Right lobe of liver (tissue), 6 donors: ENCODE data around the gene EMILIN3. TPM values are rescaled to one million over a fixed set of nuclear protein-coding genes. Genes with fewer than 3 reads are reported as not detected.

Experiments
- ATAC-seq, 4 donors: fragments of 200-7000 bp; cut with Tn5 transposase; one replicate each; pipeline ENCODE4 v1.9.1; 2020; ENCODE audit warnings: mild to moderate bottlenecking in 4 of 4, moderate library complexity in 4 of 4
- DNase-seq, 3 donors: peaks; one replicate each; pipeline ENCODE4 v3.0.0-alpha.2; 2020
- H3K27ac ChIP-seq, 3 donors: fragments of 200-600 bp; one replicate each; pipeline ENCODE4 v1.8.0; 2022
- H3K27me3 ChIP-seq, 2 donors: fragments of 200-600 bp; one replicate each; pipeline ENCODE4 v1.8.0; 2022
- H3K36me3 ChIP-seq, 4 donors: fragments of 200-600 bp; sonication (generic) in 1 of 4; one replicate each; pipeline versions ENCODE4 v1.5.1 to v1.8.0; 2017 to 2022; ENCODE audit warnings: control low read depth in 1 of 4
- H3K4me1 ChIP-seq, 4 donors: fragments of 200-600 bp; sonication (generic) in 1 of 4; one replicate each; pipeline versions ENCODE4 v1.5.1 to v1.8.0; 2017 to 2022; ENCODE audit warnings: control low read depth in 1 of 4
- H3K4me3 ChIP-seq, 3 donors: fragments of 200-600 bp; one replicate each; pipeline ENCODE4 v1.8.0; 2022
- H3K9me3 ChIP-seq, 4 donors: fragments of 200-600 bp; sonication (generic) in 1 of 4; one replicate each; pipeline versions ENCODE4 v1.5.1 to v1.8.0; 2017 to 2022; ENCODE audit warnings: control low read depth in 1 of 4
- POLR2A ChIP-seq: fragments of 450-650 bp; IDR thresholded peaks from one replicate; pipeline ENCODE4 v1.6.1; 2017; ENCODE audit warnings: antibody characterized with exemption, mild to moderate bottlenecking
- WGBS: methylation state at CpG from one replicate; pipeline ENCODE4 v1.1.6; 2018; ENCODE audit warnings: low coverage, low lambda C conversion rate; ENCODE audit not compliant: insufficient coverage; ENCODE audit errors: missing lambda C conversion rate; 5-methylcytosine and 5-hydroxymethylcytosine counted together
- intact Hi-C, 2 donors: fragments of 100-400 bp; cut with DNase I; formaldehyde crosslinking; loops; one replicate each; pipeline versions ENCODE4 v1.11.2 to v1.14.1; 2022
- total RNA-seq, 6 experiments: library from RNA; depleted of rRNA in 2 of 6; stranded (reverse); fragments of >200 nt in 2 of 6; fragmentation: NEBNext Ultra II Directional in 3 of 6; extraction: Animal tissue kit (Norgen Biotek cat#: 25700) in 3 of 6; gene quantifications; one replicate each; pipeline versions ENCODE4 v1.1.0 to v1.2.4, GENCODE V29; 2016 to 2023
- TF ChIP-seq, protein P1 (sequence below), 4 donors: fragments of 200-600 bp in 3 of 4; fragments of 450-650 bp in 1 of 4; IDR thresholded peaks; one replicate each; pipeline versions ENCODE4 v1.5.1 to v1.8.0; 2016 to 2022; ENCODE audit warnings: antibody characterized with exemption in 4 of 4, mild to moderate bottlenecking in 2 of 4
- donor health status: DM: no; HTN: yes; CAD: no.
- donor health status: DM: no; HTN: no; CAD: no.
- donor health status: DM: no; HTN: no; CAD: no.
- donor health status: DM: no; HTN: yes; CAD: no.
- donor health status: DM: no; HTN: yes; CAD: no.

The EMILIN3 gene
- total RNA-seq, 6 experiments from 2014 or later = 0.07 to 0.09 (median 0.07) TPM; not detected in 3

DNA sequence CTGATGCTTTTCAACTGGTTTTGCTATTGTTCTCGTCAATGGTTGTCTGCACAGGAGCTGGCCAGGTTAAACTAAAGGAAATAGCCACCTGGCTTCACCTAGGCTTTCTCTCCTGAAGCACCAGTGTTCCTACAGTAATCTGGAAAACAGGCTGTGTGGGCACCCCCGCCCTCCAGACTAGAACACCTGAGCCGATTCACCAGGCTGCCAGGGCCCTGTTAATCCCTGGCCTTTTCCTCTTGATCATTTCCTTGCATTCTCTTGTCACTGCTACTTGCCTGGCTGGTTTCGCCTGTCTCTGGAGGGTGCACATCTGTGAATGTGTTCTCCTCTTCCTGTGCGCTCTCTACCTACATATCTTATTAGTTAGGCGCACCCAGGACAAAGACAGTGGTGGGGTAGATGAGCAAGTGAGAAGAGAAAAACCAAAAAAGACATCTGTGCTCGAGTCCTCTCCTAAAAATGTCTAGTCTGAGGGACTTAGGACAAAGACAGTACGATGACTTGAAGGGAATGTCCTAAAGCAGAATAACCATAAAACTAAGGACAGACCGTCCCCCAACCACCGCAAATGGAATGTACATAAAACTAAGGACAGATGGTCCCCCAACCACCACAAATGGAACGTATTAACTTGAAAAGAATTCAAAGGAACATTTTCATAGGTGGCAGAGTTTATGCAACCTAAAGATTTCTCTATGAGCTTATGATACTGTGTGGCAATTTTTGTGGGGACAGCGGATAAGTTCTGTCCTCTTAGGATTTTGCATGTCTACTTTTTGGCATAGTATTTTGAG, 45.9 kb upstream of the EMILIN3 start:
- no peaks in the 10 kb centered on the region for H3K4me1 ChIP-seq
- WGBS = 83% methylated on average over 8 of the region's 12 CpGs
- H3K9me3 ChIP-seq = no peaks in the 10 kb centered on the region
- H3K4me3 ChIP-seq = no peak overlapping the region
- no peak overlapping the region for H3K27ac ChIP-seq
- DNase-seq (no peak), ATAC-seq (no peak)
- H3K27me3 ChIP-seq = no peaks in the 10 kb centered on the region
- intact Hi-C loops = no loop called here
- no peak for TF ChIP-seq POLR2A
- TF ChIP-seq, protein P1, sequence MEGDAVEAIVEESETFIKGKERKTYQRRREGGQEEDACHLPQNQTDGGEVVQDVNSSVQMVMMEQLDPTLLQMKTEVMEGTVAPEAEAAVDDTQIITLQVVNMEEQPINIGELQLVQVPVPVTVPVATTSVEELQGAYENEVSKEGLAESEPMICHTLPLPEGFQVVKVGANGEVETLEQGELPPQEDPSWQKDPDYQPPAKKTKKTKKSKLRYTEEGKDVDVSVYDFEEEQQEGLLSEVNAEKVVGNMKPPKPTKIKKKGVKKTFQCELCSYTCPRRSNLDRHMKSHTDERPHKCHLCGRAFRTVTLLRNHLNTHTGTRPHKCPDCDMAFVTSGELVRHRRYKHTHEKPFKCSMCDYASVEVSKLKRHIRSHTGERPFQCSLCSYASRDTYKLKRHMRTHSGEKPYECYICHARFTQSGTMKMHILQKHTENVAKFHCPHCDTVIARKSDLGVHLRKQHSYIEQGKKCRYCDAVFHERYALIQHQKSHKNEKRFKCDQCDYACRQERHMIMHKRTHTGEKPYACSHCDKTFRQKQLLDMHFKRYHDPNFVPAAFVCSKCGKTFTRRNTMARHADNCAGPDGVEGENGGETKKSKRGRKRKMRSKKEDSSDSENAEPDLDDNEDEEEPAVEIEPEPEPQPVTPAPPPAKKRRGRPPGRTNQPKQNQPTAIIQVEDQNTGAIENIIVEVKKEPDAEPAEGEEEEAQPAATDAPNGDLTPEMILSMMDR (IDR thresholded peaks at IDR 0.05) = no peak
- H3K36me3 ChIP-seq = peaks cover 0 to 78% (median 28%) of the 10 kb centered on the region in 4 donors

DNA sequence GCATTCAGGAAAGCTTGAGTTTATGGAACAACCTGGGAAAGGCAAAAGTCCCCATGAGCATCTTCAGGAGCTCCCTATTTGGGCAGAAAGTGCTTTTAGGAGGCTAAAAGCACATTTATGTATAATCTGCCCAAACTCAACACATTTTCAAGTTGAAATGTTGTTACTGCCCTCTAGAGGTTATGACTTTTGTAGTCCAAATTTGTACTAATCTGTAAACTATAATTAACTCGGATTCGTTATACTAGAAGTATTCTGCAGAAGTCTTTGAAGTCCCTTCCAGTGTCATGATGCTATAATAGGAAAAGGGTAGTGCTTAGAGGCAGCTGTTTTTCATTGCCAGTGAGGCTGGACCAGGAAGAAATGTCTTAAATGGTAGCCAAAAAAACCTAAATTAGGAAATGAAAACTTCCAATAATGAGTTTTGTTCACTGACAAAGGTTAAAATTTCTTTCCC, 44.8 kb upstream of the EMILIN3 start:
- H3K36me3 ChIP-seq = peaks cover 0 to 72% (median 24%) of the 10 kb centered on the region in 4 donors

GRCh38 chr20:41408986-41409385, 42.4 kb upstream of the EMILIN3 start:
- no peaks in the 10 kb centered on the region for H3K27me3 ChIP-seq
- no peaks in the 10 kb centered on the region for H3K4me1 ChIP-seq
- intact Hi-C loops = loop anchor here in 1 of 2 donors (5.0 kb wide), 1 partner anchor 47 kb away; no protein-coding TSS in a partner anchor
- 75% methylated on average over 6 of the region's 9 CpGs for WGBS
- no peaks in the 10 kb centered on the region for H3K9me3 ChIP-seq
- ATAC-seq = no peak
- no peak overlapping the region for H3K27ac ChIP-seq
- TF ChIP-seq POLR2A = no peak
- TF ChIP-seq, protein P1 (IDR thresholded peaks at IDR 0.05) = no peak
- H3K36me3 ChIP-seq = peaks cover 0 to 67% (median 20%) of the 10 kb centered on the region in 4 donors
- no peak overlapping the region for H3K4me3 ChIP-seq
- no peak for DNase-seq

More for the DNA sequence above, 44.8 kb upstream of the EMILIN3 start:
- peak in 3 of 4 donors; percentile 35 to 43 (median 36) for ATAC-seq
- TF ChIP-seq POLR2A = no peak
- TF ChIP-seq, protein P1 (IDR thresholded peaks at IDR 0.05) = peak; percentile 13 to 43 (median 40)
- Histone ChIP-seq H3K27ac (no peak overlapping the region), H3K4me1 (no peaks in the 10 kb centered on the region), H3K4me3 (no peak overlapping the region), H3K27me3 (no peaks in the 10 kb centered on the region), H3K9me3 (no peaks in the 10 kb centered on the region)
- DNase-seq = no peak
- 36% methylated on average over 2 of the region's 2 CpGs for WGBS
- intact Hi-C loops = no loop called here

GRCh38 chr20:41408156-41408794, 41.7 kb upstream of the EMILIN3 start:
- Histone ChIP-seq H3K36me3 (peaks cover 0 to 61% (median 17%) of the 10 kb centered on the region in 4 donors), H3K4me1 (no peaks in the 10 kb centered on the region), H3K4me3 (no peak overlapping the region), H3K27me3 (no peaks in the 10 kb centered on the region), H3K9me3 (no peaks in the 10 kb centered on the region), H3K27ac (no peak overlapping the region)
- intact Hi-C loops = loop anchor here in 1 of 2 donors (5.0 kb wide), 1 partner anchor 46 kb away; no protein-coding TSS in a partner anchor
- DNase-seq (no peak), ATAC-seq (peak in 1 of 4 donors; percentile 9)
- TF ChIP-seq, protein P1 (IDR thresholded peaks at IDR 0.05) = no peak
- no peak for TF ChIP-seq POLR2A
- 57% methylated on average over 3 of the region's 5 CpGs for WGBS
